ENCODE data around the gene SPPL2A. TPM values are rescaled to one million over a fixed set of nuclear protein-coding genes. Genes with fewer than 3 reads are reported as not detected.

Gene SPPL2A
- total RNA-seq = 10 to 100 TPM; 74.6 to 82.4 TPM

GRCh38 chr15:50765195-50765967, at the start of gene SPPL2A:
Gene SPPL2A, minus strand, starts transcription at chr15:50765706. Its CDS starts 173 bp downstream, at chr15:50765533.

GRCh38 chr15:50686469-50687301, 78.8 kb downstream of the SPPL2A start, which contains the start of gene TRPM7:
Gene TRPM7, minus strand, starts transcription at chr15:50686797. Its CDS starts 264 bp downstream, at chr15:50686533.

Other genes with a start within 250 kb of the SPPL2A start
- not detected for gene USP50, start 219.0 kb downstream of the SPPL2A start, total RNA-seq
- 10 to 100 TPM; 40.8 to 41.1 TPM for gene TRPM7, start 78.9 kb downstream of the SPPL2A start, total RNA-seq
- gene AP4E1, start 143.0 kb upstream of the SPPL2A start, total RNA-seq = 10 to 100 TPM; 12.8 to 13.8 TPM